IPS-20b (cell line): ENCODE data around the gene POU5F1.
A peak's percentile ranks its signal among the peaks of the same experiment; 100 is the strongest.

Experiments used
- H3K27ac ChIP-seq: one replicate; pipeline ENCODE4 v1.5.1; 2013; ENCODE audit warnings: low read length
- H3K27me3 ChIP-seq: 2 replicates; pipeline ENCODE4 v1.6.1; 2013; ENCODE audit warnings: mild to moderate bottlenecking, low read length, inconsistent platforms; ENCODE audit not compliant: insufficient read depth
- H3K36me3 ChIP-seq: 2 replicates; pipeline ENCODE4 v1.6.1; 2013; ENCODE audit warnings: low read depth, mild to moderate bottlenecking, inconsistent platforms, low read length, moderate library complexity; ENCODE audit not compliant: insufficient read depth
- H3K4me1 ChIP-seq: 2 replicates; pipeline ENCODE4 v1.6.1; 2013; ENCODE audit warnings: mild to moderate bottlenecking, control low read depth, inconsistent platforms, low read length, moderate library complexity; ENCODE audit not compliant: insufficient read depth
- H3K4me3 ChIP-seq: 2 replicates; pipeline ENCODE4 v1.5.1; 2013; ENCODE audit warnings: mild to moderate bottlenecking, low read length, inconsistent platforms
- H3K9ac ChIP-seq: 2 replicates; pipeline ENCODE4 v1.6.1; 2013; ENCODE audit warnings: low read depth, mild to moderate bottlenecking, inconsistent platforms, low read length, moderate library complexity
- H3K9me3 ChIP-seq: 2 replicates; pipeline ENCODE4 v1.6.1; 2013; ENCODE audit warnings: mild to moderate bottlenecking, low read depth, low read length, inconsistent platforms; ENCODE audit not compliant: insufficient read depth

The POU5F1 gene

DNA sequence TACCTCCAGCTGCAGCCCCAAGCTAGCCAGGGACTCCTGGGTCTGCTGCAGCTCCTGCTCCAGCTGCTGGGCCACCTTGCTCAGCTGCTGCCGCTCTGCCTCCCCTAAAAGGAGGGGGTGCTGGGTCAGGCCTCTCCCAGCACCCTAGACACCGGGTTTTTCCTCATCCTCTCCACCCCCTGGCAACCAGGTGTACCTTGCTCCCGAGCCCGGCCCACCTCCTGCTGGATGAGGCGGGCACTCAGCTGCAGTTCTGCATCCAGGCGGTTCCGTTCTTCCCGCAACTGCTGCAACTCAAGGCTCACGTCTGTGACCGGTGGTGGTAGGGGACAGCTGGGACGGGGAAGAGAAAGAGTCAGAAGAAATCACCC is 25.5 kb downstream of the POU5F1 start:
- no peaks in the 10 kb centered on the region for H3K9me3 ChIP-seq
- no peak overlapping the region for H3K4me3 ChIP-seq
- no peaks in the 10 kb centered on the region for H3K27me3 ChIP-seq
- no peak overlapping the region for H3K9ac ChIP-seq
- peaks cover 16% of the 10 kb centered on the region; the same call in 1 of the 2 replicates for H3K4me1 ChIP-seq
- peaks cover 53% of the 10 kb centered on the region for H3K36me3 ChIP-seq
- no peak overlapping the region for H3K27ac ChIP-seq

DNA sequence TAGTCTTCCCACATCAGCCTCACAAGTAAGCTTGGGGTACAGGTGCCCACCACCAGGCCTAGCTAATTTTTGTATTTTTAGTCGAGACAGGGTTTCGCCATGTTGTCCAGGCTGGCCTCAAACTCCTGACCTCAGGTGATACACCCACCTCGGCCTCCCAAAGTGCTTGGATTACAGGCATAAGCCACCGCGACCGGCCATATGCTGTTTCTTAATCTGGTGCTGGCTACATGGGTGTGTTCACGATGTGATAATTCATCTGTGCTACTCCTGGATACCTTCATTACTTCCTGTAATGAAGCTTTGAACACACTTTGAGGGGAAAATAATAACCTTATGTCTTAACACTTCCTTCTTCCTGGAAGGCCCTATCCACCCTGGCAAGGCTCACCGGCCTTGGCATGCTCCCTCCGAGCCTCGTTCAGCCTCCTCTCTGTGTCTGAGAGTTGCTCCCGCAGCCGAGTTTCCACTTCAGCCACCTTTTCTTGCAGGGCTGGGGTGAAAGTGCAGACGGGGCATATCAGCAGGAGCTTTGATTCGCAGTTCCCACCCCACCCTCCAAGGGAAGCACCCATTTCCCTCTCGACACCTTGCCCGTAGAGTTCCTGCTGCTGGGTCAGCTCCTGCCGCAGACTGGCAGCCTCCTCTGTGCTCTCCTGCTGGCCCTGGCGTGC is 26.0 kb downstream of the POU5F1 start:
- Histone ChIP-seq H3K9ac (no peak overlapping the region), H3K27ac (no peak overlapping the region), H3K9me3 (no peaks in the 10 kb centered on the region), H3K36me3 (peaks cover 48% of the 10 kb centered on the region), H3K27me3 (no peaks in the 10 kb centered on the region), H3K4me1 (peaks cover 20% of the 10 kb centered on the region; the same call in 1 of the 2 replicates), H3K4me3 (no peak overlapping the region)

DNA sequence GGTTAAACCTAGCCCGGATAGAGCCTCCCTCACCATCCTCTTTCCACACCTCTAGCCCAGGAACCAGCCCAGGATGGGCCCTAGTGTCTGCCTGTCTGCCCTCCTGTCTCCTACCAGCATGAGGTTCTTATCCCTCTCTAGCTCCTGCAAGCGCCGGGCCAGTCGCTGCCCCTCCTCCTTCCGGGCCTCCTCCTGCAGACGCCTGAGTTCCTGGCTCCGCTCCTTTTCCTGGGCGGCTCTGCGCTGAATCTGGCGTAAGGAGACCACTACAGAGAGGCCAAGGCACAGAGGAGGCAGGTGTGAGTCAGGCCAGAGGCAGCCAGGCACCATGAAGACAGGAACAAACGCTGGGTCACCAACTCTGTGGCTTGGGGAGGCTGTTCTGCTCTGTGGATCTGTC is 27.3 kb downstream of the POU5F1 start:
- Histone ChIP-seq H3K4me3 (peak overlapping the region; percentile 17; the same call in 1 of the 2 replicates), H3K4me1 (peaks cover 24% of the 10 kb centered on the region; the same call in 1 of the 2 replicates), H3K9me3 (no peaks in the 10 kb centered on the region), H3K9ac (peak overlapping the region; percentile 40; the same call in 1 of the 2 replicates), H3K36me3 (peaks cover 47% of the 10 kb centered on the region), H3K27me3 (no peaks in the 10 kb centered on the region), H3K27ac (no peak overlapping the region)

- Histone ChIP-seq H3K27ac (no peak overlapping the region), H3K27me3 (no peaks in the 10 kb centered on the region), H3K4me1 (peaks cover 27% of the 10 kb centered on the region; the same call in 1 of the 2 replicates), H3K36me3 (peaks cover 42% of the 10 kb centered on the region), H3K4me3 (no peak overlapping the region), H3K9me3 (no peaks in the 10 kb centered on the region), H3K9ac (no peak overlapping the region)
These were observed 28.1 kb downstream of the POU5F1 start for GRCh38 chr6:31142361-31142761.

DNA sequence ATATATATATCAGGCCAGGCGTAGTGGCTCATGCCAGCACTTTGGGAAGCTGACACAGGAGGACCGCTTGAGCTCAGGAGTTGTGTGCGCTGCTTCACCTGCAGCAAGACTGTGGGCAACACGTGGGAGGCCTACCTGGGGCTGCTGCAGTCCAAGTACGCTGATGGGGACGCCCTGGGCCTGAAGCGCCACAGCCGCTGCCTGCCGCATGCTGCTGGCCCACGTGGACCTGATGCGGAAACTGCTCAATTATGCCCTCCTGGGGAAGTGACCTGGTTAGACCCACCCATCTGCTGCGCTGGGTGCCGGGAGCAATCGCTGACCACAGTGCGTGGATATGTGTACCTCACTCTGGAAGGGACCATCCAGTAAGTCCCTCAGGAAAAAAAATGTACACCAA is 29.8 kb downstream of the POU5F1 start:
- Histone ChIP-seq H3K9ac (no peak overlapping the region), H3K4me1 (peaks cover 27% of the 10 kb centered on the region; the same call in 1 of the 2 replicates), H3K36me3 (peaks cover 30% of the 10 kb centered on the region), H3K4me3 (no peak overlapping the region), H3K27ac (no peak overlapping the region), H3K9me3 (no peaks in the 10 kb centered on the region), H3K27me3 (no peaks in the 10 kb centered on the region)

- Histone ChIP-seq H3K4me1 (peaks cover 27% of the 10 kb centered on the region; the same call in 1 of the 2 replicates), H3K9me3 (no peaks in the 10 kb centered on the region), H3K27me3 (no peaks in the 10 kb centered on the region), H3K36me3 (peaks cover 20% of the 10 kb centered on the region), H3K27ac (no peak overlapping the region), H3K9ac (no peak overlapping the region), H3K4me3 (peak overlapping the region; percentile 27; the same call in 1 of the 2 replicates)
These were observed 30.9 kb downstream of the POU5F1 start for GRCh38 chr6:31139599-31139998.

- Histone ChIP-seq H3K4me3 (peak within 1 kb of the TSS; percentile 27; the same call in 1 of the 2 replicates), H3K9ac (no peak within 1 kb of the TSS), H3K27ac (peak within 1 kb of the TSS; percentile 32)
These were observed 31.5 kb downstream of the POU5F1 start, which contains the start of gene PSORS1C2 for GRCh38 chr6:31138982-31139381. PSORS1C2 (minus strand) TSS chr6:31139066; CDS start chr6:31139026, 40 bp downstream.

DNA sequence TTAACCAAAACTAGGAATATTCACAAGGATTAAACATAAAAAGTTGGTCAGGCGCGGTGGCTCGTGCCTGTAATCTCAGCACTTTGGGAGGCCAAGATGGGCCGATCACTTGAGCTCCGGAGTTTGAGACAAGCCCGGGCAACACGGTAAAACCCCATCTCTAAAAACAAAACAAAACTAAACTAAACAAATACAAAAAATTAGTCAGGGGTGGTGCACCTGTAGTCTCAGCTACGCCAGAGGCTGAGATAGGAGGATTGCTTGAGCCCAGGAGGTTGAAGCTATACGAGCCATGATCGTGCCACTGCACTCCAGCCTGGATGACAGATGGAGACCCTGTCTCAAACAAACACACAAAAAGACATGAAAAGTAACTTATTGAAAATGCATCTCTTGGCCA is 34.8 kb downstream of the POU5F1 start:
- H3K9me3 ChIP-seq = no peaks in the 10 kb centered on the region
- H3K4me1 ChIP-seq = peaks cover 17% of the 10 kb centered on the region; the same call in 1 of the 2 replicates
- no peak overlapping the region for H3K9ac ChIP-seq

More at GRCh38 chr6:31138982-31139381, 31.5 kb downstream of the POU5F1 start, which contains the start of gene PSORS1C2:
- H3K4me1 ChIP-seq = peaks cover 27% of the 10 kb centered on the region; the same call in 1 of the 2 replicates
- no peaks in the 10 kb centered on the region for H3K27me3 ChIP-seq
- no peaks in the 10 kb centered on the region for H3K9me3 ChIP-seq
- H3K36me3 ChIP-seq = peaks cover 14% of the 10 kb centered on the region; the same call in 1 of the 2 replicates

DNA sequence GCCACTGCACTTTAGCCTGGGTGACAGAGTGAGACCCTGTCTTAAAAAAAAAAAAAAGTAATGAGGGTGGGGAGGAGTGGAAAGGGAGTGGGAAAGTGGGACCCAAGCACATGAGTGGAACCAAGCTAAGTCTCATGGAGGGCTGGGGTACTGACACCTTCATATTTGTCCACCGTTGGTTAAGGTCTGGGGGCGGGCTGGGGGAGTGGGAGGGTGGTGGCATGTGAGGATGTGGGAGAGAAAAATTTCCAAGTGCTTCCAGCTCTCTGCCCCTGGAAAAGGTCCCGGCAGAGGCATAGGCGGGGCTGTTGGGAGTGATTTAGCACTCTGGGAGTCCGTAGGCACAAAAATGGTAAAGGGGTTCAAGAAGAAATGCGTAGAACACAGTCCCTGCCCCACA is 37.7 kb downstream of the POU5F1 start:
- Histone ChIP-seq H3K27ac (no peak overlapping the region), H3K4me3 (no peak overlapping the region), H3K4me1 (peaks cover 7% of the 10 kb centered on the region; the same call in 1 of the 2 replicates), H3K27me3 (no peaks in the 10 kb centered on the region), H3K36me3 (no peaks in the 10 kb centered on the region), H3K9ac (no peak overlapping the region), H3K9me3 (no peaks in the 10 kb centered on the region)

More for the DNA sequence above, 34.8 kb downstream of the POU5F1 start:
- Histone ChIP-seq H3K4me3 (no peak overlapping the region), H3K27ac (no peak overlapping the region), H3K36me3 (no peaks in the 10 kb centered on the region), H3K27me3 (no peaks in the 10 kb centered on the region)

- H3K9me3 ChIP-seq = no peaks in the 10 kb centered on the region
- H3K9ac ChIP-seq = no peak overlapping the region
- H3K36me3 ChIP-seq = no peaks in the 10 kb centered on the region
- no peak overlapping the region for H3K4me3 ChIP-seq
- peaks cover 5% of the 10 kb centered on the region; the same call in 1 of the 2 replicates for H3K4me1 ChIP-seq
- H3K27me3 ChIP-seq = no peaks in the 10 kb centered on the region
- no peak overlapping the region for H3K27ac ChIP-seq
These were observed 38.9 kb downstream of the POU5F1 start for GRCh38 chr6:31131595-31131994.

DNA sequence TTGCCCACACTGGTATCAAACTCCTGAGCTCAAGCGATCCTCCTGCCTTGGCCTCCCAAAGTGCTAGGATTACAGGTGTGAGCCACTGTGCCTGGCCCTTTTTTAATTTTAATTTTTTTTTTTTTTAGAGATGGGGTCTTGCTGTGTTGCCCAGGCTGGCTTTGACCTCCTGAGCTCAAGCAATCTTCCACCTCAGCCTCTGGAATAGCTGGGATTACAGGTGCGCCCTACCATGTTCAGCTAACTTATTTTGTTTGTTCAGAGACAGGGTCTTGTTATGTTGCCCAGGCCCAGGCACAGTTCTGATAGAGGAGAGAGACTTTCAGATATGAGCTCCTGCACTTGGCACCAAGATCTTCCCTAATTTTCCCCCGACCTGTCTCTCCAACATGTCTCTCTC is 39.7 kb downstream of the POU5F1 start:
- Histone ChIP-seq H3K27ac (no peak overlapping the region), H3K9ac (no peak overlapping the region), H3K27me3 (no peaks in the 10 kb centered on the region), H3K4me3 (no peak overlapping the region), H3K36me3 (no peaks in the 10 kb centered on the region), H3K4me1 (peaks cover 5% of the 10 kb centered on the region; the same call in 1 of the 2 replicates), H3K9me3 (no peaks in the 10 kb centered on the region)

DNA sequence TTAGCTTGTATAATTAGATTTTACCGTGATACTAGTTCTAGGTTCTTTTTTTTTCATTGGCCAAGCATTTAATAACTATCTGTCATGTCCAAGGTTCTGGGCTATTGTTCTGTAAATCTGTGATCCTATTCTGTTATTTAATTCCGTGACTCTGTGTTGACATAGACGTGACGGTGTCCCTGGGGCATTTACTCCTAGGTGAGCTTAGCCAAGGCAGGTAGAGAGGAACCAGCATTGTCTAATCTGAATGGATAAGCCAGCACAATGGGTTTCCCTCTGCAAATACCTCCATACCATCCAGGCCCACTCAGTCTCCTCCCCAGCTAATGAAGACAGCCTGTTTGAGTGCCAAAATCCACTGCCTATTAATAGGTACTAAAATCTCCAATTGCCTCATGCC is 41.4 kb downstream of the POU5F1 start:
- peaks cover 10% of the 10 kb centered on the region; the same call in 1 of the 2 replicates for H3K4me1 ChIP-seq
- no peaks in the 10 kb centered on the region for H3K9me3 ChIP-seq
- no peaks in the 10 kb centered on the region for H3K36me3 ChIP-seq
- no peaks in the 10 kb centered on the region for H3K27me3 ChIP-seq
- H3K27ac ChIP-seq = no peak overlapping the region
- no peak overlapping the region for H3K4me3 ChIP-seq
- no peak overlapping the region for H3K9ac ChIP-seq
